Calu3 (cell line): Measurements from ENCODE around the gene CER1. TPM values are rescaled to one million over a fixed set of nuclear protein-coding genes. Genes with fewer than 3 reads are reported as not detected.
"Not testable (repeated sequence)": the region's sequence is repeated elsewhere in the genome, so short reads cannot be mapped to it uniquely, and the experiment has no call there.

ENCODE experiments used
- BruUV-seq: library from RNA; stranded (reverse); fragments of 400-500 nt; replicated peaks from 2 replicates; lab custom pipeline; 2021; lab: Mats Ljungman, UMichigan
- CTCF ChIA-PET: fragments of 300-600 bp; sonication (Branson Sonifier 250); formaldehyde crosslinking; loops from one replicate; lab custom pipeline; 2022; ENCODE audit warnings: antibody characterized with exemption; lab: Charles Lee
- DNase-seq: peaks from one replicate; pipeline ENCODE4 v3.0.0; 2022
- H3K27ac Mint-ChIP-seq: one replicate; pipeline ENCODE4 v1.8.0; 2022; ENCODE audit warnings: mixed read lengths; ENCODE audit not compliant: unreplicated experiment
- H3K27me3 Mint-ChIP-seq: one replicate; pipeline ENCODE4 v1.8.0; 2022; ENCODE audit warnings: mixed read lengths; ENCODE audit not compliant: unreplicated experiment
- H3K36me3 Mint-ChIP-seq: one replicate; pipeline ENCODE4 v1.8.0; 2022; ENCODE audit warnings: mild to moderate bottlenecking, moderate library complexity, mixed read lengths; ENCODE audit not compliant: insufficient read depth, unreplicated experiment
- H3K4me1 Mint-ChIP-seq: one replicate; pipeline ENCODE4 v1.8.0; 2022; ENCODE audit warnings: mild to moderate bottlenecking, low read depth, mixed read lengths; ENCODE audit not compliant: unreplicated experiment
- H3K4me3 Mint-ChIP-seq: one replicate; pipeline ENCODE4 v1.8.0; 2022; ENCODE audit warnings: mild to moderate bottlenecking, low read depth, moderate library complexity, mixed read lengths; ENCODE audit not compliant: unreplicated experiment
- H3K9me3 Mint-ChIP-seq: one replicate; pipeline ENCODE4 v1.8.0; 2022; ENCODE audit warnings: low read depth, mixed read lengths; ENCODE audit not compliant: unreplicated experiment
- CTCF ChIP-seq: fragments of 200-600 bp; IDR thresholded peaks from one replicate; pipeline ENCODE4 v1.8.0; 2022; ENCODE audit warnings: antibody characterized with exemption; ENCODE audit not compliant: unreplicated experiment
- intact Hi-C: fragments of 100-400 bp; cut with micrococcal nuclease; formaldehyde crosslinking; loops from one replicate; pipeline ENCODE4 v1.10.0; 2022; ENCODE audit not compliant: unreplicated experiment
- total RNA-seq: library from RNA; stranded (reverse); gene quantifications from 2 replicates; pipeline ENCODE4 v1.2.3, GENCODE V29; 2022

Gene CER1
- total RNA-seq, 1 experiment from 2014 or later: not detected

DNA sequence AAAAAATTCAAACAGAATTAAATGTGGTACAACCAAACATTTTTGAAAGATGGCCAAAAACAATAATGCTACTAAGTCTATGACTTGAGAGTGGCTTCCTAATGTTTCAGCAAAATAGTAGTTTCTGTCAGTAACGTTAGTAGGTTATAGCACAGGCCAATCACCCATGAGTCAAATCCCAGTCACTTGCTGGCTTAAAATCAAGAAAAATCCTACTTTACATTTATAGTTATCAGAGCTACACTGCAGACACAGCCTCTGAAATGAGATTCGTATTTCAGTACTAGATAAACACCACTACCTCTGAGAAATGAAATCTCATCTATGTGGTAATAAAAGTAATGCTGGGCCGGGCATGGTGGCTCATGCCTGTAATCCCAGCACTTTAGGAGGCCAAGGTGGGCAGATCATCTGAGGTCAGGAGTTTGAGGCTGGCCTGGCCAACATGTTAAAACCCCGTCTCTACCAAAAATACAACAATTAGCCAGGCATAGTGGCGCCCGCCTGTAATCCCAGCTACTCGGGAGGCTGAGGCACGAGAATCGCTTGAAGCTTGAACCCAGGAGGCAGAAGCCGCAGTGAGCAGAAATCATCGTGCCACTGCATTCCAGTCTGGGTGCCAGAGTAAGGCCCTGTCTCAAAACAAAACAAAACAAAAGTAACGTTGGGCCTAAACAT lies 35.4 kb downstream of the CER1 start:
- Mint-ChIP-seq H3K36me3 (peaks cover under 1% of the 10 kb centered on the region), H3K27ac (no peak overlapping the region), H3K4me1 (no peaks in the 10 kb centered on the region), H3K4me3 (no peak overlapping the region), H3K9me3 (no peaks in the 10 kb centered on the region), H3K27me3 (no peaks in the 10 kb centered on the region)
- no peak for DNase-seq
- BruUV-seq: no TSS peak
- intact Hi-C loops: no loop called here
- CTCF ChIA-PET: no interaction called here
- TF ChIP-seq CTCF: no peak

DNA sequence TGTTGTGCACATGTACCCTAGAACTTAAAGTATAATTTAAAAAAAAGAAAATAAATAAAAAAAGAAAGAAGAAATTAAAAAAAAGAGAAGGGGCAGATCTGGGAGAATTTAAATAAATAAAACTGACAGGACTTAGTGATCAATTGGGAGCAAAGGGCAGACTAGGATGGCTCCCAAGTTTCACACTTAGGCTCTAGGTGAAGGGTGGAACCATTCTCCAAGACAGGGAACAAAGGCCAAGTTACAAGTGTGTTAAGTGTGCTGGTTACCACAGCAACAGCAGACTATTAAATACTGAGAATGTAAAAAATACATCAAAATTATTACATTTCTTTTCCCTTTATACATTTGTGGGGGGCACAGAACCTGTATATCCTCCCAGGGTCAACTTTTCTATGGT lies 36.4 kb downstream of the CER1 start:
- intact Hi-C loops: no loop called here
- no peaks in the 10 kb centered on the region for H3K4me1 Mint-ChIP-seq
- H3K27ac Mint-ChIP-seq: no peak overlapping the region
- H3K4me3 Mint-ChIP-seq: no peak overlapping the region
- BruUV-seq: no TSS peak
- no peaks in the 10 kb centered on the region for H3K36me3 Mint-ChIP-seq
- TF ChIP-seq CTCF: no peak
- H3K9me3 Mint-ChIP-seq: no peaks in the 10 kb centered on the region
- CTCF ChIA-PET: no interaction called here
- H3K27me3 Mint-ChIP-seq: no peaks in the 10 kb centered on the region
- no peak for DNase-seq

DNA sequence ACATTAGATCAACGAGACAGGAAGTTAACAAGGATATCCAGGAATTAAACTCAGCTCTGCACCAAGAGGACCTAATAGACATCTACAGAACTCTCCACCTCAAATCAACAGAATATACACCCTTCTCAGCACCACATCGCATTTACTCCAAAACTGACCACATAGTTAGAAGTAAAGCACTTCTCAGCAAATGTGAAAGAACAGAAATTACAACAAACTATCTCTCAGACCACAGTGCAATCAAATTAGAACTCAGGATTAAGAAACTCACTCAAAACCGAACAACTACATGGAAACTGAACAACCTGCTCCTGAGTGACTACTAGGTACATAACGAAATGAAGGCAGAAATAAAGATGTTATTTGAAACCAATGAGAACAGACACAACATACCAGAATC lies 39.9 kb downstream of the CER1 start:
- H3K27ac Mint-ChIP-seq, BruUV-seq, CTCF ChIA-PET, H3K27me3 Mint-ChIP-seq, H3K4me1 Mint-ChIP-seq, H3K4me3 Mint-ChIP-seq, H3K9me3 Mint-ChIP-seq, H3K36me3 Mint-ChIP-seq, DNase-seq, intact Hi-C loops: not testable (repeated sequence)

- Mint-ChIP-seq H3K27ac (no peak overlapping the region), H3K4me1 (no peaks in the 10 kb centered on the region), H3K27me3 (no peaks in the 10 kb centered on the region), H3K4me3 (no peak overlapping the region), H3K36me3 (no peaks in the 10 kb centered on the region), H3K9me3 (no peaks in the 10 kb centered on the region)
- BruUV-seq: no TSS peak
- TF ChIP-seq CTCF: no peak
- CTCF ChIA-PET: no interaction called here
- no peak for DNase-seq
- intact Hi-C loops: no loop called here
These were observed 43.8 kb downstream of the CER1 start for GRCh38 chr9:14678776-14679175.

DNA sequence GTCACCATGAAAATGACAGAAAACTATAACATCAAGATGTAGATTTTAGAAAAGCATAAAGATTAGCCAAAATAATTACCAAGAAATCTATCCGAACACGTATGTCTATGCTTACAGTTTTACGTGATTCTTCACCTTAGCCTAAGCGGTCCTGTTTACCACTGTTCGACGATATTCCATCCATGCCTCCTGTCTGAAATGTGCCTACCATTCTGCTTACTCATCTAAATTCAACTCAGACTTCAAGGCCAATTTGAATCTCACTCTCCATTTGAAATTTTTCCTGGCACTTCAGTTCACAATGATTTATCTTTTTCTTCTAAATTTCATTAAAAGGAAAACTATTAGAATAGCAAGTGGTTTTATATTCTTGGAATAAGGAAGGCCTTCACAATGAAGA lies 44.7 kb downstream of the CER1 start:
- Mint-ChIP-seq H3K36me3 (no peaks in the 10 kb centered on the region), H3K4me1 (no peaks in the 10 kb centered on the region), H3K4me3 (no peak overlapping the region), H3K9me3 (no peaks in the 10 kb centered on the region), H3K27ac (no peak overlapping the region), H3K27me3 (no peaks in the 10 kb centered on the region)
- no TSS peak for BruUV-seq
- CTCF ChIA-PET: no interaction called here
- TF ChIP-seq CTCF: no peak
- intact Hi-C loops: no loop called here
- no peak for DNase-seq
